ENCODE results near the gene NYAP1.
"Not testable (repeated sequence)": the region's sequence is repeated elsewhere in the genome, so short reads cannot be mapped to it uniquely, and the experiment has no call there.

Gene NYAP1

DNA sequence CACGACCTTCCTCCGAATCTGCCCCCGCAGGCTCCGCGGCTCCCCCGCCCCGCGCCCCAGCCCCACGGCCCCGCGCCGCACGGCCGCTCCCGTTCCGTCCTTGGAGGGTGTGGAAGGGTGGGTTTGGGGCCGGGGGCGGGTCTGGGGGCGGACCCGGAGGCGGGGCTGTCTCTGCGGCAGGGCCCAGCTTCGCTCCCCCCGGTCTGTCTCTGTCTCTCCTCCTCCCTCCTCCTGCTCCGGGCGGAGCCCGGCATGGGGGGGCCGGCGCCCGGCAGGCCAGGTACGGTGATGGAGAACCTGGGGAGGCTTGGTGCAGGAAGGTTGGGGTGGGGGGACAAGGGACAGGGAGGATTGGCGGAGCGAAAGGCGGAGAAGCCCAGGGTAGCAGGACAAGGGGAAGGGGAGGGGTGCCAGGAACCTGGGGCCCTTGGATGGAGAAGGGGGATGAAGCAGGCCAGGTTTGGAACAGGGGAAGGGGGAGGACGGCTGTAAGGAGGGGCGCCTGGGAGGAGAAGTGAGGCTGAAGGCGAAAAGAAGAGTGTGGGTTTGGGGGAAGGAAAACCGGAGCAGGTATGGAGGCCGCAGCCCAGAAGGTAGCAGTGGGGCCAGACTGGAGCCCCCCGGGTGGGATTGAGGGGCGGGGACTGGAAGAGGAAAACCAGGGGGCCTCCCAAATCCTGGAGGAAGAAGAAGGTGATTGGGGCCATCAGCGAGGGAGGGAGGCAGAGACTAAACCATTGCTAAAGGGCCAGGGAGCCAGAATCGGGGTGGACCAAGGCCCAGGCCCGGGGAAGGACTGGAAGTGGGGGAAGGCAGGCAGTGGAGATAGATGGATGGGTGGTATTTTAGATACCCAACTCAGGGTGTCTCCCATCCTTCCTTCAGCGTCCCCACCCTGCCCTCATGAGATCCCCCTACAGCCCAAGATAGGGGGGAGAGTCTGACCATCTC lies at the start of gene NYAP1:
Gene NYAP1 (plus strand): TSS at position 206 of the 951 bp plus-strand sequence. CDS start 1,385 bp downstream, outside the sequence.
- DNase-seq = no peak

DNA sequence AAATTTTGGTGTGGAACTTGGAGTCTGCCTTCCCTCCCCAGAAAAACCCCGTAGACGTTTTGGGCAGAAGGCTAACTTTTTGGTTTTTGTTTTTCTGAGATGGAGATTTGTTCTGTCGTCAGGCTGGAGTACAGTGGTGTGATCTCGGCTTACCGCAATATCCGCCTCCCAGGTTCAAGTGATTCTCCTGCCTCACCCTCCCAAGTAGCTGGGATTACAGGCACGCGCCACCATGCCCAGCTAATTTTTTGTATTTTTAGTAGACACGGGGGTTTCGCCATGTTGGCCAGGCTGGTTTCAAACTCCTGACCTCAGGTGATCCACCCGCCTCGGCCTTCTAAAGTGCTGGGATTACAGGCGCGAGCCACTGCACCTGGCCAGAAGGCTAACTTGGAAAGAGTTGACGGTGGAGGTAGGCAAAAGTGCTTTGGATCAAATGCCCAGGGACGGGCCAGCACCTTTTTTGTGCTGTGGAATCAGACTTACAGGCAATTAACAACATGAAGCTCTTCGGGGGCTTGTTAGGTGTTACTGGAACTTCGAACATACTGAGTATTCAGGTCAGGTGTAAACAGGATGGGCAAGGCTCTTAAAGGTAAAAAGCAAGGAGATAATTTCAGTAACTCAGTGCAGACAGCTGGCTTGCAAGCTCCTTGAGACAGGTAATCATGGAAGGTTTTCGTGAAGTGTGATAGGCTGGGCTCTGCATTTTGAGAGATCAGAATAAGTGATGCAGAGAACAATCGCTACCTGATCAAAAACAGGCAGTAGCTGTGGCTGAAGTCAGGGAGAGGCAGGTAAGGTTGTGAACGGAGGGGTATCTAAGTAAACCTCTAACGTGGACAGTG lies 49.2 kb upstream of the NYAP1 start:
- DNase-seq = no peak

DNA sequence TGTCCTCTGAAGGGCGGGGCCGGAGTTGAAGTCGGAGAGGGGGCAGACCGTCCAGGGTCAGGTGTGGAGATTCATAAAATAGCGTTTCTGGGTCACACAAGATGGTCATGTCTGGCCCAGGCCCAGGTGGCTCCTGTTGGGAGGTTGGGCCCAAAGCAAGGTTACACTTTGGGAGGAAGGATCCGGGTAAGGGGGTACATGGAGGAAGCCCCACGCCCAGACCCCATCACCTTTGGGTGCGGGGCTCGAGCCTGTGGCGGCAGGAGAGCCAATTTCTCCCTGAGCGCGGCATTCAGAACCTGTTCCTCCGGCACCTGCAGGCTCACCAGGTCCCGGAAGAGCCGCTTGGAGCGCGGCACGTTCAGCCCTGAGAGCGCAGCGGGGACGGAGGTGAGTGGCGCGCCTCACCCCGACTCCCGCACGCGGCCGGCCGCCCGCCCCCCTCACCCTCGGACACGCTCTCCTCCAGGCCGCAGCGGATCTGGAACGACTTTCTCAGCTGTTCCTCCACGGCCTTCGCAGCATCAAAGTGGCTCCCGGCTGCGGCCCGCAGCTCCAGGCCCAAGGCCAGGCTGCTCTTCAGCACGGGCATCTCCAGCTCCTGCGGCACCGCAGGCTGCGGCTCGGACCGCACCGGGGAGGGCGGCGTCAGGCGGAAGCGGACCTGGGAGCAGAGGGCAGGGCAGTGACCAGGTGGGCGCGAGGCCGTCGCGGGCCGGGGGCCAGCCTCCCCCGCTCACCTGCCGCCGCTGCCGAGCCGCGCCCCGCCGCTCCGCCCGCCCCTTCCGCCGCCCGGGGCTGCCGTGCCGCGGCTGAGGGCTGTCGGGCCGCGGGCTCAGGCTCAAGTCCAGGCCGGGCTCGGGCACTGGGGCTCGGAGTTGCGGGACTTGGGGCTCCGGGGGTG lies 48.1 kb upstream of the NYAP1 start:
- DNase-seq = no peak

DNA sequence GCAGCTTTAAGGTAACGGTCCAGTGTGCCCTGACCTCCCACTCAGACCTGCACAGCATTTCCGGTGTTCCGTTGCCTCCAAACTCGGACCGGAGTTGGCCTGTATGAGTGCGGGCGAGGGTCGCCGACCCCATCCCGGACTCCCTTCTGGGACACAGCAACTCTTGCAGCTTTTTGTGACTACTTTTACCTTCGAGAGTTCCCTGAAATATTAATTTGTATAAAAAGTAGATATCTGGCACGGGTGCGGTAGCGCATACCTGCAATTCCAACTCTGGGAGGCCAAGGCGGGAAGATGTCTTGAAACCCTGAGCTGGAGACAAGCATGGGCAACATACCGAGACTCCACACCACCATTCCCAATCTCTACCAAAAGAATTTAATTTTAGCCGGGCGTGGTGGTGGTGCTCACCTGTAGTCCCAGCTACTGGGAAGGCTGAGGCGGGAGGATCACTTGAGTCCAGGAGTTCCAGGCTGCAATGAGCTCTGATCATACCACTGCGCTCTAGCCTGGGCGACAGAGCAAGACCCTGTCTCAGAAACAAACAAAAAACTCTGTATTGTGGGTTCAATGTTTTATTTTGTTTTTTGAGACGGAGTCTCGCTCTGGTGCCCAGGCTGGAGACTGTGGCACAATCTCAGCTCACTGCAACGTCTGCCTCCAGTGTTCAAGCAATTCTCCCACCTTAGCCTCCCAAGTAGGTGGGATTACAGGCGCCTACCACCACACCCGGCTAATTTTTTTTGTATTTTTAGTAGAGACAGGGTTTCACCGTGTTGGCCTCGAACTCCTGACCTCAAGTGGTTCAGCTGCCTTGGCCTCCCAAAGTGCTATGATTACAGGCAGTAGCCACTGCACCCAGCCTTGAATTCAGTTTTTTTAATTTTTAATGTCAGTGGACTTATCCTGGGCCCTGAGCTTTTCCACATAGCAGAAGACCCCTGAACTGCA lies 46.3 kb upstream of the NYAP1 start:
- no peak for DNase-seq

GRCh38 chr7:100438172-100438571 lies 45.6 kb upstream of the NYAP1 start:
- no peak for DNase-seq

DNA sequence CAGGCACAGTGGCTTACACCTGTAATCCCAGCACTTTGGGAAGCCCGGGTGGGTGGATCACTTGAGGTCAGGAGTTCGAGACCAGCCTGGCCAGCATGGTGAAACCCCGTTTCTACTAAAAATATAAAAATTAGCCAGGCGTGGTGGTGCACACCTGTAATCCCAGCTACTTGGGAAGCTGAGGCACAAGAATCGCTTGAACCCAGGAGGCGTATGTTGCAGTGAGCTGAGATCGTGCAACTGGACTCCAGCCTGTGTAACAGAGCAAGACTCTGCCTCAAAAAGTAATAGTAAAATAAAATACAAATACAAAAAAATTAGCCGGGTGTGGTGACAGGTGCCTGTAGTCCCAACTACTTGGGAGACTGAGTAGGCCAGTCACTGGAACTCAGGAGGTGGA lies 45.0 kb upstream of the NYAP1 start:
- not testable (repeated sequence) for DNase-seq

DNA sequence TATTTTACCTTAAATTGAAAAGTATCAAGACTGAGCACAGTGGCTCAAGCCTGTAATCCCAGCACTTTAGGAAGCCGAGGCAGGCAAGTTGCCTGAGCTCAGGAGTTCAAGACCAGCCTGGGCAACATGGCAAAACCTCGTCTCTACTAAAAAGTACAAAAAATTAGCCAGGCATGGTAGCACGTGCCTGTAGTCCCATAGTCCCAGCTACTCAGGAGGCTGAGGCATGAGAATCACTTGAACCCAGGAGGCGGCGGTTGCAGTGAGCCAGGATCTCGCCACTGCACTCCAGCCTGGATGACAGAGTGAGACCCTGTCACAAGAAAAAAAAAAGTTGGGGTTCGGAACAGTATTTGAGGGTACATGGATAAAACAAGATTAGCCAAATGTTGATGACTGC lies 44.5 kb upstream of the NYAP1 start:
- DNase-seq = not testable (repeated sequence)

DNA sequence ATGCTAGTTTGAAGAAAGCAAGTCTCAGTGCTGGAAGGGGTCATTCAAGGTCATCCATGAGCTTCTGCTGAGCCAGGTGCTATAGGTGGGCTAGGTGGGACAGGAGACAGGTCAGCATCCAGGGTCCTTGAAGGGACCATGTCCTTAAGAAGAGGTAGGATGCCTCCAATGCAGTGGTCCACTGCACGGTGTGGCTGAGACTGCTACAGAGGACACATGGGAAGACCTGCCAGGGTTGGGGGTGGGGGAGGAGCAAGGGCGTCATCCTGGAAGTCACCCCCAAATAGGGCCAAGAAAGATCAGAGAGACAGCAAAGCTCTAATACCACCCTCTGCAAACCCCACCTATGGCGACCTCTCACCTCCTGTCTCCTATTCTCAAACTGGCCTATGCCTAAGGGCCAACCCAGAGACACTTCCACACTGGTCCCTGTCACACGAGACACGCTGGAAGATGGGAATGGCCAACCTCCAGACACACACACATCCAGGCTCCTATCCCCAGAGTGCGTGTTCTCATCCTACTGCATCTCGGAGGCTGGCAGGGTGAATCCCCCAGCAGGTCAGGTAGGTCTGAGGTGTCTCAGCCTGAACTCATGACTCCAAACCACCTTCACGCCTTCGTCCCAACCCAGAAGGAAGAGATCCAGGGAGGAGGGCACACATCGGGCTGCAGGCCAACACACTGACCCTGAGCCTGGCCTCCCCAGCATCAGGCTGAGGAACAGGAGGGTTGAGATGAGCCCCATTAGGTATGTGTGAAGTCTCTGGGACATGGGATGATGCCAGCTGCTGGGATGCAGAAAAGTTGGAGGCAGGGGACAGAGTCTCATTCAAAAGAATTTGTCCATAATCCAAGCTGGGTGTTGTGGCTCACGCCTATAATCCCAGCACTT lies 41.8 kb upstream of the NYAP1 start:
- no peak for DNase-seq

DNA sequence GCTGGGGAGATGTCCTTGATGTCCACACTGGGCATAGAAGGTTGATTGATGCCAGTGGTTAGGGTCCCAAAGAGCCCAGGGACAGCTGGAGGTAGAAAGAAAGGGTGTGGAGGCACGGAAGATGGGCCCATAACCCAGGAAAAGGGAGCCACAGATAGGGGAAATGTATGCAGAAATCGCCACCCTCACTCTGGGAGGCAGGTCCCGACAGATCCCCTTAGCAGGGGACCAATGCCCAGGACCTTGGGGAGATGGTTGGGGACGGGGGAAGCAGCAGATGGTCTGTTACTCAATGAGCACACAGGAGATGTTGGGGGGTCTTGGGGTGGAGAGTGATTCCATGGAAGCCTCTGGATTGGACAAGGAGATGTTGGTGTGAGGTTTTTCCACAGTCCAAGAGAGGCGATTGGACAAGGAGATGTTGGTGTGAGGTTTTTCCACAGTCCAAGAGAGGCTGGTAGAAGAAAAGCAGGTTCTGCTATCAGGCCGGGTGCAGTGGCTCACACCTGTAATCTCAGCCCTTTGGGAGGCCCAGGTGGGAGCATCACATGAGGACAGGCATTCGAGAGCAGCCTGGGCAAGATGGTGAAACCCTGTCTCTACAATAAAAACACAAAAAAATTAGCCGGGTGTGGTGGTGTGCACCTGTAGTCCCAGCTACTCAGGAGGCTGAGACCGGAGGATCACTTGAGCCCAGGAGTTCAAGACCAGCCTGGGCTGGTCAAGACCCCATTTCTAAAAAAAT lies 40.5 kb upstream of the NYAP1 start:
- DNase-seq = no peak

DNA sequence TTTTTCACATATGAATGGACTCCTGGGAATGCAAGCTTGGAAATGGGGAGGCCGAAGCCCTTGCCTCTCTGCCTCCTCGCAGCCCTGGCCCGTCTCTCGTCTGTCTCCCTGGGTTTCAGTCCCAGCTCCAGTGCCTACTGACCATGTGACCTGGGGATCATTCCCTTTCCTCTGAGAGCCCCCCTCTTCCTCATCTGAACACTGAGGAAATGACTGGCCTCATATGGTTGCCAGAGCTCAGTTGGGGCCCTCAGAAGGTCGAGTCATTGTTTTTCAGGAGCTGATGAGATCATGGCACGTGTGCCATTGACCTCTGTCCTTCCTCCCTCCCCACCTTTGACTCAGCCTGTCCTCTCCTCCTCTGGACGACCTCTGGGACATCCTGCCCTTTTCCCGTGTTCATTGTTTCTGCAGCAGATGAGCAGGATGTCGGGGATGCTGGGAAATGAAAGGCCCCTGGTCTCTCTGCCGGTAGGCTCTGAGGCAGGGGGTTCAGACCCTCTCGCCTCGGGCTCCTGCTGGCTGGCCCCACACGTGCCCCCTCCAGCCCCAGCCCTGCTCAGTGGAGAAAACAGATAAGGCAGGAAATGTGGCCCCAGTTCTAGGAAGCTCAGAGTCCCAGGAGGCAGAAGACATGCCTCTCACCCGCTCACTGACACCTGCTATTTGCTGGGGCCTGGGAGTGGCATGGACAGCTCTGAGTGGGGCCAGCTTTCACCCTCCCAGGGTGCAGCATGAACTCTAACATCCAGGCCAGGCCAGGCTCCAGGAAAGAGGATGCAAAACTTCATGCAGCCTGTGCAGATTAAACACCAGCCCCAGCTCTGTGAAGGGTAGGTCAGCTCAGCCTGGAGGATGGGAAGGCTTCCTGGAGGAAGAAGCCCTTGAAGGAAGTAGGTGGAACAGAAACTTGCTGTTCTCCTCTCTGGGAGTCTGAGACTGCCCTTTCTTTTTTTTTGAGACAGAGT lies 39.1 kb upstream of the NYAP1 start:
- no peak for DNase-seq

DNA sequence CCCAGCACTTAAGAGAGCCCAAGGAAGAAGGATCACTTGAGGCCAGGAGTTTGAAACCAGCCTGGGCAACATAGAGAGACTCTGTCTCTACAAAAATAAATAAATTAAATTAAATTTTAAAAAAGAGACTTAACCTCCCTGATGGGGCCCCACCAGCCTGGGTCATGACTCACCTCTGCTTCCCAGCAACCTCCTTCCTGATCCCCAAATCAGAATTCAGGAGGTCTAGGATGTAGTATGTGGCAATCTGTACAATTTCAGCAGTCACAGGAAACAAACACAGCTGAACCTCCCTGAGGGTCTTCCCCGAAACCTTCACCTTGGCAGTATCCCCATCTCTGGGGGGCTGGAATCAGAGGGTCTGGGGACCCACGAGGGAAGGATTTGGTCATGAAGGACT lies 37.7 kb upstream of the NYAP1 start:
- DNase-seq = no peak

GRCh38 chr7:100447363-100447762 lies 36.4 kb upstream of the NYAP1 start:
- DNase-seq = not testable (repeated sequence)

DNA sequence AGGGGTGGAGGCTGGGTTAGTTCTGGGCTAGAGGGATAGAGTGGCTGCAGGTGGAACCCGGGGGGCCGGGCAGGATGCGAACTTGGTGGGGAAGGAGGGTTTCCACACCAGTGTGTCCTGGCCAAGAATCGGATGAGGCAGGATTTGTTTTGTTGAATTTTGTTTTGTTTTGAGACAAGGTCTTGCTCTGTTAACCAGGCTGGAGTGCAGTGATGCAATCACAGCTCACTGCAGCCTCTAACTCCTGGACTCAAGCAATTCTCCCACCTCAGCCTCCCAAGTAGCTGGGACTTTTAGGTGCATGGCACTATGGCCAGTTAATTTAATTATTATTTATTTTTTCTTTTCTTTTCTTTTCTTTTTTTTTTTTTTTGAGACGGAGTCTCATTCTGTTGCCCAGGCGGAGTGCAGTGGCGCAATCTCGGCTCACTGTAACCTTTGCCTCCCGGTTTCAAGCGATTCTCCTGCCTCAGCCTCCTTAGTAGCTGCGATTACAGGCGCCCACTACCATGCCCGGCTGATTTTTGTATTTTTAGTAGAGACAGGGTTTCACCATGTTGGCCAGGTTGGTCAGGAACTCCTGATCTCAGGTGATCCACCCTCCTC lies 34.4 kb upstream of the NYAP1 start:
- no peak for DNase-seq

GRCh38 chr7:100452513-100452912 lies 31.2 kb upstream of the NYAP1 start:
- no peak for DNase-seq

DNA sequence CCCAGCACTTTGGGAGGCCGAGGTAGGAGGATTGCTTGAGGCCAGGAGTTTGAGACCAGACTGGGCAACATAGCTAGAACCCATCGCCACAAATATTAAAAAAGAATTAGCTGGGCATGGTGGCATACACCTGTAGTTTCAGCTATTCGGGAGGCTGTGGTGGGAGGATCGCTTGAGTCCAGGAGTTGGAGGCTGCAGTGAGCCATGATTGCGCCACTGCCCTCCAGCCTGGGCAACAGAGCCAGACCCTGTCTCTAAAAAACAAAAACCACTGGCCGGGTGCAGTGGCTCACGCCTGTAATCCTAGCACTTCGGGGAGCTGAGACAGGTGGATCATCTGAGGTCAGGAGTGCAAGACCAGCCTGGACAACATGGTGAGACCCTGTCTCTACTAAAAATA lies 29.9 kb upstream of the NYAP1 start:
- not testable (repeated sequence) for DNase-seq

DNA sequence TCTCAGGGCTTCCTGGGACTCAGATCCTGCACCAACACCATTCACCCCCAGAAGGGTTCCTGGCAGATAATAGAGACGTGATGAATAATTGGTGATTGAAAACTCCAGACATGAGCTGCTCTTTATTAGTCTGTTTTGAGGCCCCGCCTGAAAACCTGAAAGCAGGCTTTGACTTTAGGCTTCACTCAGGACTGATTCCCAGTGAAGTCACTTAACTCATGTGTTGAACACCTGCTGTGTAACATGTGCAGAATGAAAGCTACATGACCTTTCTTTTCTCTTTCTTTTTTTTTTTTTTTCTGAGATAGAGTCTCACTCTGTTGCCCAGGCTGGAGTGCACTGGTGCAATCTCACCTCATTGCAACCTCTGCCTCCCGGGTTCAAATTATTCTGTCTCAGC lies 28.5 kb upstream of the NYAP1 start:
- no peak for DNase-seq

- no peak for DNase-seq
Measured at GRCh38 chr7:100456562-100456961, 27.2 kb upstream of the NYAP1 start.

DNA sequence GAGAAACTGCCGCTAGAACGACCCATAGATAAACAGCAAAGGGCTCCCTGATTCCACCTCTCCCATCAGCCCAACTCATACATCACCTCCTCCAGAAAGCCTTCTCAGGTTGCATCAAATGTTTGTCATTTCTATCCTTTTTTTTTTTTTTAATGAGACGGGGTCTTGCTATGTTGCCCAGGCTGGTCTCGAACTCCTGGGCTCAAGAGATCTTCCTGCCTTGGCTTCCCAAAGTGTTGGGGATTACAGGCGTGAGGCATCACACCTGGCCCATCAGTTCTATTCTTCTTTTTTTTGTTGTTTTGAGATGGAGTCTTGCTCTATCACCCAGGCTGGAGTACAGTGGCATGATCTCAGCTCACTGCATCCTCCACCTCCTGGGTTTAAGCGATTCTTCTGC lies 26.7 kb upstream of the NYAP1 start:
- no peak for DNase-seq

Data from NK-92 treated with Interleukin-12 subunit alpha and Interleukin-12 subunit beta, amount 100 ng/mL, for 24 hours (cell line).